ENCODE data around the gene MRPS15.

The MRPS15 gene

DNA sequence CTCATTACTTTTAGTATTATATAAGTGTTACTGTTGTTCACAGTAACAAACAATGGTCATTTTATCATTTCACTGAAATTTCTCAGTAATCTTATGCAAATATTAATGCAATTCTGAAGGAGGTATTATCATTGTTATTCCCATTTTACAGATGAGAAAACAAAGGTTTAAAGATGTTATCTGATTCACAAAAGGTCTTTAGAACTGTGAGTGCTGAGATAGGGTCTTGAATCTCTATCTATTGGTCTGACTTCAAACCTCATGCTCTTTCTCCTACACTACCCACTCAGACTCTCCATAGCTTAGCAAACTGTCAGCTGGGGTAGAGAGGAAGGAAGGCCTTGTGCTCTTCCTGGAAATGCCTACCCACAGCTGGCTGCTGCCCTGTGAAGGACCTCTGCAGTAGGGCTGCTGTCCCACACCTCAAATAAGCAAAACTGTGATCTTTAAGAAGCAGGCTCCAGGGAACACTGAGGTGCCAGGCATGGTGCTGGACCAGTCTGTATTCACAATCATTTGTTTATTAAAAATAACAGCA, 7.7 kb downstream of the MRPS15 start:
- DNase-seq, result peak in 1 of 5 donors; percentile 60

DNA sequence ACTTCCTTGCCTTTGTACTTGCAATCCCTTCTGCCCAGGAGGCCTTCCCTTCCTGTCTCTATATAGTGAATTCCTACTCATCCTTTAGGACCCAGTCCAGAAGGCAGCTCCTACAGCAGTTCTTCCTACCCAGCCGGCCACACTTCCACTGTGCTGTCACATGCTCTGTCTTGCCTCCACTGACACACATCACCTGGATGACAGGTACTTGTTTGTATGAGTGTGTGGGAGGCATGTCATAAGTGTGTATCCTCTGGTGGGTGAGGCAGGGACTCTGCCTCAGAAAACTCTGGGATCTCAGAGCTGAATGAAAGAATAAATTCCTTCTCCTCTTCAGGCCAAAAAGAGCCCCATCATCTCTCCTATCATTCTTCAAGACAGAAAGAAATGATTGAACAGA, 8.8 kb downstream of the MRPS15 start:
- no peak for DNase-seq

DNA sequence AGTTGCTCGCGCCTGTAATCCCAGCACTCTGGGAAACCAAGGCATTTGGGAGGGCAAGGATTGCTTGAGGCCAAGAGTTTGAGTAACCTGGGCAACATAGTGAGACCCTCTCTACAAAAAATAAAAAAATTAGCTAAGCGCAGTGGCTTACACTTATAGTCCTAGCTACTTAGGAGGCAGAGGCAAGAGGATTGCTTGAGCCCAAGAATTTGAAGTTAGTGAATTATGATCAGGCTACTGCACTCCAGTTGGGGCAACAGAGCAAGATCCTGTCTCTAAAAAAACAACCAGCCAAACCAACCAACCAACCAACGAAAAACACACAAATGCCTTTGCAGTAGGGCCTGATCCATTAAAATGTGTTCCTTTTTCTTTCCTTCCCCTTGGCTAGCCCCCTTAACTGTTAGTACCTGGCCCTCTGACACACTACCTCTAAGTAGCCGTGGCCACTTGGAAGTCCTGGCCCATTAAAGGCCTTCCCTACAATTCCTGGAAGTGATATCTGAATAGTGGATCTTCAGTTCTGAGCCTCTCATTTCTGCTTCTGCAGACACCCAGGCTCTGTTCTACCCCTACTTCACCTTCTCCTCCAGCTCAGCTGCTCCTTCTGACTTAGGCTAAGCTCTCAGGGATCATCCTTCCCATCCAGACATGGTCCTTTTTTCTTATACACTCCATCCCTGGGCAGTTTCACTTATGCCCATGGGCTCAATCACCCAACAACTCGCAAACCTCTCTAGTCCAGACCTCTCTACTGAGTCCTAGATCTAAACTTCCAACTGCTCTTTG, 10.4 kb downstream of the MRPS15 start:
- no peak for DNase-seq

DNA sequence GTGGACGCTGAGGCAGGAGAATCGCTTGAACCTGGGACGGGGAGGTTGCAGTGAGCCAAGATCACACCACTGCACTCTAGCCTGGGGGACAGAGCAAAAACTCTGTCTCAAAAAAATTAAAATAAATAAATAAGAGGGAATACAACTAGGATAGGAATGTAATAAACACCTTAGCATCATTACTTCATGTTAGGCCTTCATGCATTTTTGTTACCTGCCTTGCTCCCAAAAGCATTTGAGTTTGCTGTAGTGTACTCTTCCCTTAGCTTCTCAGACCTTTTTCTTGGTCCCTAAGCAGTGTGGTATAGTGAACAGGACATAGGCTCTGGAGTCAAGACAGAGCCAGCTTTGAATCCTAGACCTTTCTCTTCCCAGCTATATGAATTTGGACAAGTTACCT, 11.1 kb downstream of the MRPS15 start:
- no peak for DNase-seq

DNA sequence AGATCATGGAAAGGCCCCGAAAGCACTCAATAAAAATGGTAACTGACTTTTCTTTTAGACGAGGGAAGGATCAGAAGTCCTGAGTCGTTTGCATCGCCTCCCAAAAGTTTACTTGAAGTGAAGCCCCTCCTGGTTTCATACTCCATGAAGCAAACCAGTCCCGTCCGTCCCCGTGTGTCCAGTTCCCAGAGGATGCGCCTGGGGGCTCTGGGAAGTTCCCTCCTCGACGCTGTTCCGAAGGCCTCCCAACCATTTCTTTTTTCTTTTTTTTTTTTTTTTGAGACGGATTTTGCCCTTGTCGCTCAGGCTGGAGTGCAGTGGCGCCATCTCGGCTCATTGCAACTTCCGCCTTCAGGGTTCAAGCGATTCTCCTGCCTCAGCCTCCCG, 13.3 kb downstream of the MRPS15 start:
- no peak for DNase-seq

DNA sequence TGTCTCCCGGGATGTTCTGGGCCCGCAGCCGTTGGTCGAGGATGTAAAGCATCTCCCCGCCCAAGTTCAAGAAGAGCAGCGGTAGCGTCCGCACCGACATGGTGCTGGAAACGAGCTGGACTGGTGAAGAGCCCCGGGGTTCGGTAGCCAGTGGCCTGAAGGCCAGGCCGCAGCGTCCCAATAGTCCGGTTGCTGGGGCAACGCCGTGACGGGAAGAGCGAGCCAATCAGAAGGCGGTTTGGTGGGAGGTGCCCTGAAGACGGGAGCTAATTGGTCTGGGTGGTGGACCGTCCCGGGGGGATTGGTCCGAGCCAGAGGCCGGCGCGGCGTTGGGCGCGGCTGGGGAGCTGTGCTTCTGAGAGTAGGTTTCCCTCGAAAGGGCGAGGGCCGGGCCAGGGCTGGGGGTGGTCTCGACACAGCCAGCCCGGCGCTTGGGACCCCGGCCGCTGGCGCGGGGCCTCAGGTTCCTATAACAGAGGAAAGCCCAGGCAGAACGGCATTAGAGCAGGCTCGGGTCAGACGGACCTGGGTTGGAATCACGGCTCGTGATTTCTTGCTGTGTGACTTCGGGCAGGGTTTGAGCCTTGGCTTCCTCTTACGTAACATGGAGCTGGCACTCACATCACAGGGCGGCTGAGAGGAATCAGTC, 13.8 kb downstream of the MRPS15 start, which contains the start of gene OSCP1:
Gene OSCP1, minus strand, starts transcription at position 182 of the 649 bp plus-strand sequence. Its CDS starts 82 bp downstream, at position 100.
- peak; percentile 73 to 91 (median 81) for DNase-seq

DNA sequence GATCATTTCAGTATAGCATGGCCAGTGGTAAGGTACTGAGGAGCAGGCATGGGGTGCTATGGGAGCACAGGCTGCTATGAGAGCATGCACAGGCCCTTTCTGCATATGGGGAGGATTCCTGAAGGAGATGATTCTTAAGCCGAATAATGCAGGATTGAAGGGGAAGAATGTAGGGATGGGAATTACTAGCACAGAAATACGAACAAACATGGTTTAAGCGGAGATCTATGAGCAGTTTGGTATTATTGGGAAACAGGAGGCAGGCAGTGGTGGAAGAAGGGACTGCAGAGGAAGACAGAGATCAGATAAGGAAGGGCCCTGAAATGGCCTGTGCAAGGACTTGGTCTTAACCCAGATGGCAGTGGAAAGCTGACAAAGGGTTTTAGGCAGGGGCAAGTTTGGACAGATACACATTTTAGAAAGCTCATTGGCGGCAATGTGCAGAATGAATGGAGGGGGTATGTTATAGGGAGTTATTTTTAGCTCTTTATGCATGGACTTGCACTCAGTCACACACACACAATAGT, 15.6 kb downstream of the MRPS15 start:
- DNase-seq, result no peak

DNA sequence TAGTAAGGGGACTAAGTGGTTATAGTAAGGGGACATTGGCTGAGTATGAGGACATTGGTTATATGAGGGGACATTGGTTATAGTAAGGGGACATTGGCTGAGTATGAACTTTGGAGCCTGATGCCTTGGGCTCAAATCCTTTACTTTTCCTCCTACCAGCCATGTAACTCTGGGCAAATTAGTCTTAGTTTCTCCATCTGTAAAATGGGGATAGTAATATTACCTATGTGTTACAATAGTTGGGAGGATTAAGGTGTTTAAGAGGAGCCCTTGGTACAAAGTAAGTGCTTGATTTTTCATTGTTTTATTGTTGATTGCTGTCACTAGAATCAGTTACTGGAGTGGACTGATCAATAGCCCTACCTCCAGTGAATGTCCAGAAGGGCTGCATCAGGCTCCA, 16.7 kb downstream of the MRPS15 start:
- DNase-seq, result no peak

DNA sequence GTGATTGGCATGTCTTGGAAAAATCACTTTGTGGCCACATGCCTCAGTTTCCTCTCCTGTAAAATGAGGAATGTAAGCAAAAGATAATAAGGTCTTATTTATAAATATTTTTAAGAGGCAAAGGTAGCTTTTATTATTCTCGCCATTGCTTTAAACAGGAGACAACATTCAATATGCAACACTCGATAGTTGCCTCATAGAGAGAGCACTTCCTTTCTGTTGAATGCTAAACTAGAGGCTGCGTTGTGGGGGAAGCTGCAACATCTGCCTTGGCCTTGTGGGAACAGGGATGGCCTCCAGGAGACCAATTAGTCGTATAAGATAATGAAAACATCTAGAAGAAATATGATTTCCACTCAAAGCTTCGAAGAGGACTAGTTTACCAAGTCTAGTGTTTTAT, 17.4 kb downstream of the MRPS15 start:
- DNase-seq, result no peak

DNA sequence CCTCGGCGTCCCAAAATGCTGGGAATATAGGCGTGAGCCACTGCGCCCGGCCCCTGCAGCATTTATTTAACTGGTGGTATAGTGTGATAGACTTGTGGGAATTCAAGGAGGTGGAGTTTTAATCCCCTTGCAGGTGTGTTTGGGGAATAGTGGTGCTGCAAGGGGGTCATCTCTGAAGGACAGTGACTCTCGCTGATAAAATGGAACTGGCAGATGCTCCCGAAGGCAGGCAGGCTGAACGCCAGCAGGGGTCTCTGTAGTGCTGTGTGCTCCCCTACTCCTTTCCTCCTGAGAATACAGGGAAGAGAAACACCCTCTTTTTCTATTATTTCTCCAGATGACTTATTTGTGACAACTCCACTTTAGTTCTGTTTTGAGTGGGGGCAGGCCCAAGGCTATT, 17.9 kb downstream of the MRPS15 start:
- DNase-seq, result peak in 1 of 5 donors; percentile 50

DNA sequence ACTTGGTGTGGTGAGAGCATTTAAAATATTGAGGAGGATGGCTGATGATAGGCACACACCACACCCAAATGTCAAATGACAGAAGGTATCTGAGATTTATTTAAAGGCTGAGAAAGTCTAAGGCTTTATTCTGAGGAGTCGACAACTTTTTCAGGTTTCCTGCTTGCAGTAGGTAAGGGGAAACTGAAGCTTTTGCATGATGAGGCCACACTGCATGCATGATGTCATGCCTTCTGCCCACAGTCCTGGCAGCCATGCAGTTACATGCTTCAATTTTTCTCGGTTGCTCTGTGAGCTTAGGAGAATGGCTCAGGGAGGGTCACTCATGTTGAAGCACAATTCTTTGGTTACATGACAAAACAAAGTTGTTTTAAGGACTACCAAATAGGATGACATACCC, 20.9 kb downstream of the MRPS15 start:
- DNase-seq, result no peak

DNA sequence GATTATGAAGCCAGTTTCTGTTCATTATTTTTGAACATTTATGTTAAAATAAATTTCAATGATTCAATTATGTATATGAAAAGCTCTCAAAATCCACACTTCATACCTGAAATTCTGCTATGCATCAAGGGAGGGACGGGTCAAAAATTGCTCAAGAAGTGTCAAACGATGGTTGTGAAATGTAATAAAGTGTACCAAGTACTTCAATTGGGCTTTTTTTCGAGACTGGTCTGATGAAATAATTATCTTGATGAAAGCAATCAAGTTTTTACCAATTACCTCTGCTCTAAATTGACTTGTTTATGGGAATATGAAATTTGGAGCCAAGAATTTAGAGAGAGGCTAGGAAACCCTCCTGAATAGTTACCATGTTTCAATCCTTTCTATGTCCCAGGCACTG, 21.8 kb downstream of the MRPS15 start:
- no peak for DNase-seq

DNA sequence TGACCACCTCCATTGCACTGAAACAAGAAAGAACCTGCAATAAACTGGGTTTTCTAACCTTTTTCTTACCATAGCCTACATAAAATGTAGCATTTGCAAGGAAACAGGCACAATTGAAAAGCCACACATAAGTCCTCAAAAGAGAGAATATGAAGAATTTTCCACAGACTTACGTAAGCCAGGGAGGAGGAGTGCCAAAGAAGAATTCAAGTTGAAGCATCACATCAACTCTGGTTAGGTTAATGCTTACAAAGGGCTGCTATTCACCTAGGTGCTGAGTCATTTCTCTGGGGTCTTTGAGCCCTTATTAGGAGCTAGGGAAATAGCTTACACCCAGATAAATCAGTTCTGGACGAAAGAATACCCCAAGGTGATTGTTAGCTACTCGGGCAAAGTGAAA, 23.5 kb downstream of the MRPS15 start:
- no peak for DNase-seq

DNA sequence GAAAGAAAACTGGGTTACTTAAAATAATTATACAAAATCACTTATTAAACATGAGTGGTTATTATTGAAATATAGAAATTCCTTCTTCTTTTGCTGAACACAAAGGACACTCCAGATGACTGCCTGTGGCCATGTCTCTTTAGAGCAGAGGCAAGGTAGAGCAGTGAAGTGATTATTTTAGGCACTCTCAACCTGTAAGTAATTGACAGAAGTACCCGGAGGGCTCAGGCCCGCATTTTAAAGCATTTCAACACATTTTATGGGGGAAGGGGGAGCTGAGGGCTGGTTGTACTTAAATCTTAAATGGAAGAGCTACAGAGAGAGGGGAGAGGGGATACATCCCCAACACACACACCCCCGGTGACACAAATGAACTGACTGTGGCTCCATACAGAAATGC, 24.1 kb downstream of the MRPS15 start:
- DNase-seq, result no peak

DNA sequence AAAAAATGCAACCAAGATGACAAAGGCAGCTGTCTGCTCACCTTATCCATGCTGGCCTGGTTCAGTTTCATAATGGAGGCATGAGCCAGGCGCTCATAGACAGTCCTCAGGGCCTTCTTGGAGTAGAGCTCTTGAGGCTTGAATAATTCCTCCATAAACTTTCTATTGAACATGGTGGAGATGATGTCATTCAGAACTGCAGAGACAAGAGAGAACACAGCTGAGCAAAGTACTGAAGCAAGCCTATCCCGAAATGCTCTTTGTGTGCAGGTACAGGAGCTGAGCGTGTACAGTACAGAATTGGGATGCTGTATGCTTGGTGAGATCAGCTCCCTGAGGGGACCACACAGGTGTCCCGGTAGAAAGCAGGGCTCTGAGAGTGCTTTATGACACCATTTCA, 25.5 kb downstream of the MRPS15 start:
- DNase-seq, result no peak

DNA sequence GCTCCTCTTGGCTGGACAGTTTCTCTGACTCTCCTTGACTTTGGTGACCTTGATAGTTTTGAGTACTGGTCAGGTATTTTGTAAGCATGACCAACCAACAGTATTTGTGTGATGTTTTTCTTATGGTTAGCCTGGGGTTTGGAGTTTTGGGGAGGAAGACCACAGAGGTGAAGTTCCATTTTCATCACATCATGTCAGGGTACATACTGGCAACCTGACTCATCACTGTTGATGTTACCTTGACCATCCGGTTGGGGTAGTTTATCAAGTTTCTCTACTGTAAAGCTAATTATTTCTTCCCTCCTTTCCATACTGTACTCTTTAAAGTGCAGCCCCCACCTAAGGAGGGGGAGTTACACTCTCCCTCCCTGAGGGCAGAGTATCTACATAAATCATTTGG, 27.4 kb downstream of the MRPS15 start:
- DNase-seq, result no peak

DNA sequence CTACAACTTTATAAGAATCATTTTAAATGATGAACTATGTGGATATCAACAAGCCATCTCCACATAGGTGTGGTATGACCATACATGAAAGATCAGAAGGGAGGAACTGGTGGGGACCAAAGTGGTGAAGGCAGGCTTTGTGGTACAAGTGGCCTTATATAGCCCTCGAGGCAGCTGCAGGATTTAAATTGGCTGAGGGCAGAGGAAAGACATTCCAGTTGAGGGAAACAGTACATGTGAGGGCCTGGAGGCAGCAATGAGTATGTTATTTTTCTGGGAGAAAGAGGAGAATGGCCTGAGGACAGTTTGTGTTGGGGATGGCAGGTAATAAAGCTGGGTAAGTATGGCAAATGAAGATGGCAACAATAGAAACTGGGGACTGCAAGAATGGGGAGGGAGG, 31.1 kb downstream of the MRPS15 start:
- no peak for DNase-seq

DNA sequence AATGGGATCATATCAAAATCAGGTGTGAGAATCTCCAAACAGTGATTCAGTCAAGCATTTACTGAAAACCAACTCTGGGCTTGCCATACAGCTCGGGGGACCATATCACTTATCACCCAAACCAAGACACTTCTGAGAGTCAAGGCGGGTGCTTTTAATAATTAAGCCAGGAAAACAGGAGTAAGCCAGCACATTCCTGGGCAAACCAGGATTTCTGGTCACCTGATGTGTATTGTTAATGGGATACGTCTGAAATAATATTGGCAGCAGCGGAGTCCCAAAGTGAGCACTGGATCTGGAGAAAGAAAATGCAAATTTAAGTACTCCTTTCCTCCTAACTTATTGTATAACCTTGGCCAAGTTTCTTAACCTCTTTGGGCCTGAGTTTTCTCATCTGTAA, 31.6 kb downstream of the MRPS15 start:
- DNase-seq, result no peak

DNA sequence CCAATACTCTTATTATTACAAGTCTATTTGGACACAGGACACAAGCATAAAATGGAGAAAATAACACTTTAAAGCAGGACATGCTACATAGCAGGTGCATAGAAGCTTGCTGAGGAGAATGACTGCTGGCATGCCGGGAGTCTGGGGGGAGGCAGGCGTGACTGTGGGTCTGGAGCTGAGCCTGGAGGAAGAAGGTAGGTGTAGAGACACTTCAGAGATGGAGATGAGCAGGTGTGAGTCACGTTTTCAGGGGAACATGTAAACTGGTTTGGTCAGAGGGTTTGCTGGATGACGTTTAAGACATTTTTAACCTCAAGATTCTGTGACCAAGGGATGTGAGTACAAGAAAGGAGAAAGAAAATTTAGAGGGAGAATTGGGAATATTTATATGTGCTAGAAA, 38.4 kb downstream of the MRPS15 start:
- no peak for DNase-seq

DNA sequence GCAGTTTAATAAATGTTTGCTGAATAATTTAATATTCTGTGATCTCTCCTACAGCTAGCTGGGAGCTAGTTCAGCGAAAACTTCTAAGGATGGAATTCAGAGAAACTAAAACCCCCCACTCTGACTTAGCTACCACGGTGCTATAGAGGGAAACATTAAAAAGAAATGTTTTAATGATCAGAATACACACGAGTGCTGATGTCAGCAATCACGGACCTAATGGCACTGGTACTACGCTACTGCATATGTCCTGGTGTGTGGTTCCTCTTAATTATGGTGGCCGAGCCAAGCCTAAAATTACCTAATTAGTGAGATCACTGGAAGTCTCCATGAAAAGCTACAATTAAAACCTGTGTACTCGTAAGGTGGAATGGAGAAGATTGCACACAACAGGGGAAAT, 42.5 kb downstream of the MRPS15 start:
- DNase-seq, result no peak

DNA sequence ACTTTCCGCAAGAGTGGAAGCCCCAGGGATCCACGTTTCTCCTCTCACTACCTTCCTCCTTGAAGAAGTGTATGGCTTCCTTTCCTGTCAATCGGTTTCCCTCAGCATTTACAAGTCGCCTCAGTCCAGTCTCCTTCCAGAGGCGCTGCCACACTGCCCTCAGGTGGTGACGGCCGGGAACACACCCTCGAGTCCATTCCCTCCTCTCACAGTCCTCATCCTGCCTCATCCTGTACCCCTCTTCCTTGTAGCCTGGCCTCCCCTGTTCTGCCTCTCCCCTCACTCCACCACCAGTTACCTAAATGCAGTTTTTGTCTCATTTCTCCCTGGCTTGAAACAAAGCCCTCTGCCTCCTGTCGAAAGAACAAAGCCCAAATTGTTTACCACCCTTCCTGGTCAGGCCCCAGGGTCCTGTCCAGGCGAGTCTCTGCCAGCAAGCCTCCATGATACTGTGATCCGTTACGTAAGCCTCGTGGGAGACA, 43.3 kb downstream of the MRPS15 start:
- peak; percentile 71 to 89 (median 81) for DNase-seq

DNA sequence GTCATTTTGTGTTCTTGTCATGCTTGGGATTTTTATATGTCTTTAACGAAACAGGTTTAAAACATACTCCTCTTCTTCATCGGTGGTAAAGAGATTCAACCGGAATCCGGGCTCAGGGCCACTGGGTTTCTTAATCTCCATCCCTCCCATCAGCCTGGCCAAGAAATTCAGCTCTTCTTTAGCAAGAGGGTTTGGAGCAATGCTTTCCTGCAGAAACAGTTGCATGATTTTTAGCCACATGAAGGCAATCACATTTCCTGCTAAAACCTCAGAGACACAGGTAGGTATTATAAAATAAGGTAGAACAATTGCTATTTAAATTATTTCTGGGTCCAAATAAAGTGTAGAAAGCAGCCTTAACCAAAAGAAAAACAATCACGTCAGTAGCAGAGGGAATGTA, 43.8 kb downstream of the MRPS15 start:
- peak in 1 of 5 donors; percentile 7 for DNase-seq

DNA sequence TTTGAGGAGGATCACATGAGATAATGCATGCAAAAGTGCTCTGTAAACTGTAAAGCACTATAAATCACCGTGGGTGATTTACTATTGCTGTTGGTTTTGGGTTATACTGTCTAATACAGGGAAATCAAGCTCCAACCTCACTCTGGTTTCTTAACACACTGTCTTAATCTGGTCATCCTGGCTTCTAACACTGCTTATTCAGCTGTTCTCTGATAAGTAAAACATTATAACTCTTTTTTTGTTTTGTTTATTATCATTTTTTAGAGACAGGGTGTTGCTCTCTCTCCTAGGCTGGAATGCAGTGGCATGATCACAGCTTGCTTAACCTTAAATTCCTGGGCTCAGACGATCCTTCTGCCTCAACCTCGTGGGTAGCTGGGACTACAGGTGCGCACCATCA, 44.6 kb downstream of the MRPS15 start:
- DNase-seq, result no peak

DNA sequence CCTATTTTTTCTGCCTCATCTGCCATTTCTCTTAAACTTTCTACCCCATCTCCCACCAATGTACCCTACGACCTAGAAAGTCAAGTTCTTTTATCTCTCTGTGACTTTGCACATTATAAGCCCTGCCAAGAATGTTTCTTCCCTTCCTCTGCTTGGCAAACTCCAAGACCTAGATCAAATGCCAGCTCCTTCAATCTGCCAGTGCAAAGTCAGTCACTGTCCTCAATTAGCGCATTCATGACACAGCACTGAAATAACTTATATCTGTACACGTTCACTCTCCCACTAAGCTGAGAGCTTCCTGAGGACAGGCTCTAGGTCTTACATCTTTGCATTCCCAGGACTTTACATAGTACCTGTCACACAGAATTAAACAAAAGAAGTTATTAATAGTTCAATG, 45.0 kb downstream of the MRPS15 start:
- DNase-seq, result no peak
